SK-N-SH (cell line): Measurements from ENCODE around the gene FERD3L.

Experiments
- ELF1 ChIP-seq: IDR thresholded peaks from 2 replicates; pipeline ENCODE4 v1.4.0; 2012
- MEF2A ChIP-seq: IDR thresholded peaks from 2 replicates; pipeline ENCODE4 v1.4.0; 2012; ENCODE audit warnings: low read depth, borderline replicate concordance
- POLR2AphosphoS5 ChIP-seq: IDR thresholded peaks from 2 replicates; pipeline ENCODE4 v1.6.1; 2012; ENCODE audit warnings: low read depth, low read length
- SIN3A ChIP-seq: IDR thresholded peaks from 2 replicates; pipeline ENCODE4 v1.6.1; 2012; ENCODE audit warnings: low read depth, mild to moderate bottlenecking, low read length, moderate library complexity, borderline replicate concordance
- TAF1 ChIP-seq: IDR thresholded peaks from 2 replicates; pipeline ENCODE4 v1.6.1; 2012; ENCODE audit warnings: low read depth, mild to moderate bottlenecking, low read length, moderate library complexity, borderline replicate concordance
- TF ChIP-seq, protein P1 (sequence below): fragments of 200-600 bp; sonication (generic); IDR thresholded peaks from 2 replicates; pipeline ENCODE4 v1.6.1; 2017; ENCODE audit warnings: antibody characterized with exemption, mild to moderate bottlenecking, moderate library complexity

DNA sequence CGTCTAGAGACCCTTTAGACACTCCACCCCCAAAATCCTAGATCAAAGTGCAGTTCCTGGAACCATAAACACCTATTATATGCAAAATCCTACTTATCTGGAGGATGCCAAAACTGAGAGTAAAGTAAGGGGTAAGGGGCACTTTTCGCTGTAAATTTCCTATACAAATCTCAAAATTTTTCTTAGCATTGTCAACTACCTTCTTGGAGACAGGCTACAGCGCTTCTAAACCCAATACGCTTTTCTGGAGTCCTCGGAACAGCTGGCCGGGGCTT lies 38.2 kb downstream of the FERD3L start:
- TF ChIP-seq, protein P1, sequence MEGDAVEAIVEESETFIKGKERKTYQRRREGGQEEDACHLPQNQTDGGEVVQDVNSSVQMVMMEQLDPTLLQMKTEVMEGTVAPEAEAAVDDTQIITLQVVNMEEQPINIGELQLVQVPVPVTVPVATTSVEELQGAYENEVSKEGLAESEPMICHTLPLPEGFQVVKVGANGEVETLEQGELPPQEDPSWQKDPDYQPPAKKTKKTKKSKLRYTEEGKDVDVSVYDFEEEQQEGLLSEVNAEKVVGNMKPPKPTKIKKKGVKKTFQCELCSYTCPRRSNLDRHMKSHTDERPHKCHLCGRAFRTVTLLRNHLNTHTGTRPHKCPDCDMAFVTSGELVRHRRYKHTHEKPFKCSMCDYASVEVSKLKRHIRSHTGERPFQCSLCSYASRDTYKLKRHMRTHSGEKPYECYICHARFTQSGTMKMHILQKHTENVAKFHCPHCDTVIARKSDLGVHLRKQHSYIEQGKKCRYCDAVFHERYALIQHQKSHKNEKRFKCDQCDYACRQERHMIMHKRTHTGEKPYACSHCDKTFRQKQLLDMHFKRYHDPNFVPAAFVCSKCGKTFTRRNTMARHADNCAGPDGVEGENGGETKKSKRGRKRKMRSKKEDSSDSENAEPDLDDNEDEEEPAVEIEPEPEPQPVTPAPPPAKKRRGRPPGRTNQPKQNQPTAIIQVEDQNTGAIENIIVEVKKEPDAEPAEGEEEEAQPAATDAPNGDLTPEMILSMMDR: no peak
- no peak for TF ChIP-seq TAF1
- no peak for TF ChIP-seq MEF2A
- no peak for TF ChIP-seq POLR2AphosphoS5
- no peak for TF ChIP-seq SIN3A
- TF ChIP-seq ELF1: no peak
